ENCODE results near the gene PUS1.

The PUS1 gene

DNA sequence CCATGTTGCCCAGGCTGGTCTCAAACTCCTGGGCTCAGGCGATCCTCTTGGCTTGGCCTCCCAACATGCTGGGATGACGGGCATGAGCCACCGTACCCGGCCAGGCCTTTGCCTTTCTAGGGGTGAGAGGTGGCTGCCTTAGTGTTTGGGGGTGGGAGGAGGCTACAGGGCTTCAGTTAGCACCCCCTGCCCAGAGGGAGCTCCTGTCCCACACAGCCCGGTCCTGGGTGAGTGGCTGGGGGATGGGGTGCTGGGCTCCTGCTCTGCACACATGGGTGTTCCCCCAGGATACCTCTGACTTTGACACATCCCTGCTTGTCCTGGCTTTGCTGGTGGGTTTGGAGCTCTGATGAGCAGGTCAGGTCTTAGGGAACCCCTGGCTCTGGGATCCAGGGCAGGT, 24.7 kb upstream of the PUS1 start:
- H3K4me3 ChIP-seq (ENCODE audit: low read length), result no peak overlapping the region
- no peak for DNase-seq (ENCODE audit: low read depth)
- TF ChIP-seq, protein P1, sequence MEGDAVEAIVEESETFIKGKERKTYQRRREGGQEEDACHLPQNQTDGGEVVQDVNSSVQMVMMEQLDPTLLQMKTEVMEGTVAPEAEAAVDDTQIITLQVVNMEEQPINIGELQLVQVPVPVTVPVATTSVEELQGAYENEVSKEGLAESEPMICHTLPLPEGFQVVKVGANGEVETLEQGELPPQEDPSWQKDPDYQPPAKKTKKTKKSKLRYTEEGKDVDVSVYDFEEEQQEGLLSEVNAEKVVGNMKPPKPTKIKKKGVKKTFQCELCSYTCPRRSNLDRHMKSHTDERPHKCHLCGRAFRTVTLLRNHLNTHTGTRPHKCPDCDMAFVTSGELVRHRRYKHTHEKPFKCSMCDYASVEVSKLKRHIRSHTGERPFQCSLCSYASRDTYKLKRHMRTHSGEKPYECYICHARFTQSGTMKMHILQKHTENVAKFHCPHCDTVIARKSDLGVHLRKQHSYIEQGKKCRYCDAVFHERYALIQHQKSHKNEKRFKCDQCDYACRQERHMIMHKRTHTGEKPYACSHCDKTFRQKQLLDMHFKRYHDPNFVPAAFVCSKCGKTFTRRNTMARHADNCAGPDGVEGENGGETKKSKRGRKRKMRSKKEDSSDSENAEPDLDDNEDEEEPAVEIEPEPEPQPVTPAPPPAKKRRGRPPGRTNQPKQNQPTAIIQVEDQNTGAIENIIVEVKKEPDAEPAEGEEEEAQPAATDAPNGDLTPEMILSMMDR (conservative IDR thresholded peaks at IDR 0.05; ENCODE audit: low read depth, low read length), result no peak

DNA sequence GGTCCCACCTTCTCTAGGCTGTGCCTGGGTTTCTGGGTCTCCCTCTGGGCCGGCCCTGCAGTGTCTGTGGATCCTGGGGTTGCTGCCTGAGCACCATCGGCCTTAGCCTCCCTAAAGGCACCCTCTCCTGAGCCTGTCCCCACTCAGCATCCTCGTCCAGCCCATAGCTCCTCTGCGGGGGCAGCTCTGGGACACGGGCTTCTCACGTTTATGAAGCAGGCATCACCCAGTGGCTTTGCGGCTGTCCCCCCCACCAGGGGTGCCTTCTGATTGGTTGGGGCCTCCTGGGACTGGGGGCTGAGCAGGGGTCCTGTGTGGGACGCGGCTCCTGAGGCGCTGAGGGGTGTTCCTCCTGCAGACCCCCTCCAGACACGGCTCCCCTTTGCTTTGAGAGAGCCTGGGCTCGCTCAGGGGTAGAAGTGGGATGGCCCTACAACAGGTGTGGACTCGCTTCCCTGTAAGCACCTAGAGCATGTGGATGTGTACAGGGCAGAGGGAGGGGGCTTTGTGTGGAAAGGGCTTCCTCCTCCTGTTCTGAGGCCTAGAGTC, 23.9 kb upstream of the PUS1 start:
- TF ChIP-seq, protein P1 (conservative IDR thresholded peaks at IDR 0.05; ENCODE audit: low read depth, low read length), result no peak
- H3K4me3 ChIP-seq (ENCODE audit: low read length), result no peak overlapping the region
- DNase-seq (ENCODE audit: low read depth), result no peak

DNA sequence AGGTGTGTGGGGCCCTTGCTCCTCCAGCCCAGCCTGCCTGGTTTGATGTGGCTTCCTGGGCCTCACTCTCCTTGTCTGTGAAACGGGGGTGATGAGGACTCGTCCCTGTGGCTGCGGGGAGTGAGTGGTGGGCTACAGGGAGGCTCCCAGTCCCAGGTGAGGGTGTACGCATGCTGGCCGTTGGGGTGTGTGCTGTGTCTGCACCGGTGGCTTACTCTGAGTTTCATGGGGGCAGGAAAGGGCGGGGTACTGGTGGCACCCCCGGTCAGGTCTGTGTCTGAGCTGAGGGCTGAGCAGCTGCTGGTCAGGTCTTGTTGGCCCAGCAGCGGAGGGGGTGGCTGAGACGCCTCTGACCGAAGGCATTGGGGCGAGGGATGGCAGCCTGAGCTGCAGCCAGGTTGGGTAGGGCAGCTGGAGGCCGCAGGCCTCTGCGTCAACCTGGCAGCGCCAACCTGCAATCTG, 23.4 kb upstream of the PUS1 start:
- no peak for DNase-seq (ENCODE audit: low read depth)
- H3K4me3 ChIP-seq (ENCODE audit: low read length), result no peak overlapping the region
- TF ChIP-seq, protein P1 (conservative IDR thresholded peaks at IDR 0.05; ENCODE audit: low read depth, low read length), result no peak

DNA sequence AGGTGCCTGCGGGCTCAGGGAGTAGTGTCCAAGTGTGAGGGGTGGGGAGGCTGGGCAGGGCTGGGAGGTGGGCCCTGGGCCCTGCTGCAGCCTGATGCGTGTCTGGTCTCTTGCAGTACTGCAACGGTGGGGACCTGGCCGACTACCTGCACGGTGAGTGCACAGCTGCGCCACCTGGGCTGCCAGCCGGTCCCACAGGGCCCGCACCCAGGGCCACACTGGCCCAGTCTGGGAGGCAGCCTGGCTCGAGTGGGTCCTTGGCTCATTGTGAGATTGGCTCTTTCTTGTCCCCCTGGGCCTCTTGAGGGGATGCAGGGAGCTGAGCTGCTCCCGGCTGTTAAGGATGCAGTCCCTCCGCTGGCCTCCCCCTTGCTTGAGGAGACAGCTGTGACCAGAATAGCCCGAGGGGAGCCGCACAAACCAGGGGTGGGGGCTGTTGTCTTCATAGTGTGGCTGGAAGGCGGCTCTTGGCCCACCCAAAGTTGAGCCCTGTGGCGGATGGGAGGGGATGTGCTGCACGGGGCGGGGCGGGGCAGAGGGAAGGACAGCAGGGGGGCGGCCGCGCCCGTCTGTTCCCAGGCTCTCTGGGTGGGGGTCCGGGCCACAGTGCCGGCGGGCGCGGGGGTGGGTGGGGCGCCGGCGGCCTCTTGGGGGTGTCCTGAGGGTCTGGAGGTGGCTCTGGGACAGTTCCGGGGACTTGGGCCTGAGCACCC, 21.5 kb upstream of the PUS1 start:
- H3K4me3 ChIP-seq (ENCODE audit: low read length), result no peak overlapping the region
- DNase-seq (ENCODE audit: low read depth), result no peak
- TF ChIP-seq, protein P1 (conservative IDR thresholded peaks at IDR 0.05; ENCODE audit: low read depth, low read length), result no peak

DNA sequence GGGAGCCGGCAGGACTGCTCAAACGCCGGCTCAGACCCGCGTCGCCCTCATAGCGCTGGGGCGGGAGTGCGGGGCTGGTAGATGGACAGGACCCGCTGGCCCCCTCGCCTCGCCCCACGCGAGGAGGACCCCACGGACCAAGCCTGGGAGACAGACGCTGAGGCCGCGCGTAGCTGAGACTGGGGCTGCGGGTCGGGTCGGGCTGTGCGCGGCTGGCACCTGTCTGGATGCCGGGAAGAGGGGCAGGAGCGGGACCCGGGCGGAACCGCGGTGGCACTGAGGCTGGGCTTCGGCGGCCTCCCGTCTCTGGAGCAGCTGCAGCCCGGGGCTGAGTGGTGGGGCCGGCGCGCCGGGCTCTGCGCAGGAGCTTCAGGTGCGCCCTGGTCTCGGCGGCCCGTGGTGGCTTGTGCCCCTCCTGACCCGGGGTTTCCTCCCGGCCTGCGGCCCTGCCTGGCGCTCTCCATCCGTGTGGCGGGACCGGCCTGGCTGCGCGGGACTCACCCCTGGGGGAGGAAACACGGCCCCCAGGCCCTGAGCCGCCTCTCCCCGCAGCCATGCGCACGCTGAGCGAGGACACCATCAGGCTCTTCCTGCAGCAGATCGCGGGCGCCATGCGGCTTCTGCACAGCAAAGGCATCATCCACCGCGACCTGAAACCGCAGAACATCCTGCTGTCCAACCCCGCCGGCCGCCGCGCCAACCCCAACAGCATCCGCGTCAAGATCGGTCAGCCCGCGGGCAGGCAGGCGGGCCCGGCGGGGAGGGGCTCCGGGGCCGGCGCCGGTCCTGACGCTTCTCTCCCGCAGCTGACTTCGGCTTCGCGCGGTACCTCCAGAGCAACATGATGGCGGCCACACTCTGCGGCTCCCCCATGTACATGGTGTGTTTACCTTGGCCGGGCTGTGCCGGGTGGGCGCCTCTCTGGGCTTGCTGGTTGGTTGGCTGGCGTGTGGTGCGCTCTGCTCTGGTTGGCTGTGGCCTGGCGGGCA, 20.7 kb upstream of the PUS1 start:
- DNase-seq (ENCODE audit: low read depth), result no peak
- H3K4me3 ChIP-seq (ENCODE audit: low read length), result no peak overlapping the region
- TF ChIP-seq, protein P1 (conservative IDR thresholded peaks at IDR 0.05; ENCODE audit: low read depth, low read length), result no peak

DNA sequence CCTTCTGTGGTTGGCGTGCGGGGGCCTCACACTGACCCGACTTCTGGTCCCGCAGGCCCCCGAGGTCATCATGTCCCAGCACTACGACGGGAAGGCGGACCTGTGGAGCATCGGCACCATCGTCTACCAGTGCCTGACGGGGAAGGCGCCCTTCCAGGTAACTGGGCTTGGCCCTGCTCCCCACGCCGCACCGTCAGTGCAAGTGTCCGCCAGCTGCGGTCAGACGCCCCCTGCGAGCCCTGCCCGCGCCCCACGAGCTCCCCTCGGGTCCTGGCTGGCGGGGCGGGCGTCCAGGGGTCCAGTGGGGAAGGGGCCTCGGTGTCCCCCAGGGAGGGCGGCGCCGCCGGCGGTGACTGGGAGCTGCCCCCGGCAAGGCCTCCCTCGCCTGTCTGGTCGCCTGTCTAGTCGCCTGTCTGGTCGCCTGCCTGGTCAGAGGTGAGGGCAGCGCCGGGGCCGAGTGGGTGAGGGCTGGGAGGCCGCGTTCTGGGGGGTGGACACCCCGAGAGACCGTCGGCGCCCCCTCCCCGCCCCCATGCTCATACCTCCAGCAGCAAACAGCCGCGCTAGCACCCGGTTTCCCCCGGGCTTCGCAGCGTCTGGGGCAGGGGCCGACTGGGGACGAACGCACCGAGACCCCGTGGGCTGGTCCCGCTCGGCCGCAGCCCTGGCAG, 19.9 kb upstream of the PUS1 start:
- TF ChIP-seq, protein P1 (conservative IDR thresholded peaks at IDR 0.05; ENCODE audit: low read depth, low read length), result no peak
- no peak overlapping the region for H3K4me3 ChIP-seq (ENCODE audit: low read length)
- DNase-seq (ENCODE audit: low read depth), result no peak

Data from retinal pigment epithelial cell (primary cell).